HG03342 (cell line): ENCODE measurements around the gene AKAP6.

Experiments used
- ATAC-seq: cut with Tn5 transposase; IDR thresholded peaks from one replicate; pipeline ENCODE4 v1.9.1; 2021; ENCODE audit warnings: mild to moderate bottlenecking, moderate library complexity; ENCODE audit not compliant: unreplicated experiment

The AKAP6 gene

GRCh38 chr14:32802295-32802694 lies 473.2 kb downstream of the AKAP6 start:
- no peak for ATAC-seq

GRCh38 chr14:32805979-32806378 lies 476.9 kb downstream of the AKAP6 start:
- ATAC-seq = no peak

- ATAC-seq = no peak
Observed at GRCh38 chr14:32808644-32809043, 479.5 kb downstream of the AKAP6 start.

DNA sequence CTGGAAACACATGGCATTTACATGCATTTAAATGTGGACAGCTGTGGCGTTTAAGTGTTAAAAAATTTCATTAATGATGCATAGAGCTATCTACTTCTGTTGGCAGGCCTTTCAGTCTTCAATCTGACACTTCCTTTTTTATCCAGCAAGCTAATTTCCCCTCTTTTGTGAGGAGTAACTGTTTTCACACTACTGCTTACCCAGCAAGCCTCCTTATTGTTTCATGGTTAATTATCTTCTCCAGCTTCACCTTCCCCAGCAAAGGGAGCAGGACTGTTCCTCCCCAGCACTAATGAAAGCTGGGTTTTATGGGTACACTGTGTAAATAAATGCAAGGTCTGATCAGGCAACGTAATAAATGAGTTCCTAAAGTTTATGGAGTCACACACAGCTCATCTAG lies 480.2 kb downstream of the AKAP6 start:
- ATAC-seq = no peak

DNA sequence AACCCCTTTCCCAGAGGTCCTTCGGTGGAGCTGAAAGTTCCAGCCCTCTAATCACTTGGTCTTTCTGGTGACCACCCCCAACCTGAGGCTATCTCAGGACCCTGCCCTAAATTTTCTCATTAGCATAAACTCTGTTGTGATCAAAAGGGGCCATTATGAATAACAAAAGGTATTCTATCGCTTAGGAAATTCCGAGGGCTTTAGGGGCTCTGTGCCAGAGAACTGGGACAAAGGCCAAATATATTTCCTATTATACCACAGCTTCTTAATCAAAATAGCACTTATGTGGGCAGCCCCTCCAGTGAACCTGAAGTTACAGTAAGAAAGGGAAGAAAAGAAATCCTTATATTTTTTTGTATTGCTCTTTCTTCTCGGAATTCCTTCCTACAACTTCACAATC lies 484.3 kb downstream of the AKAP6 start:
- ATAC-seq = no peak

- ATAC-seq = no peak
Observed at GRCh38 chr14:32814721-32815120, 485.6 kb downstream of the AKAP6 start.

DNA sequence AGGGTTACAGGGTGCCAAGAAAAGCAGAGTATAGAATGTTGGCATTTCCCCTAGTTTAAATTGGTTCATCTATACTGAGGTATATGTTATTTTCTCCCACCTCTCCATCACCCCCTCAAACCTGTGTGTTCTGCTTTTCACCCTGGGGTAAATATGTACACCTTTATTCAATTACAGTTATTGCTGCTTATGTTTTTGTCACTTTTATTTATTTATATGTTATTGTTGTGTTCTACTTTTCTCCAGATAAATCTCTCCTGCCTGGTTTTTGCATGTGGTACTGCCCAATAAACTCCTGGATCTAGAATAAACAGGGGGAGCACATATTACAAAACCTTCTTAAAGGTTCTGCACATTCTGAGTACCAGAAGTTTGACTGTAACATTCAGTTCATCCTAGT lies 487.5 kb downstream of the AKAP6 start:
- ATAC-seq = no peak

- no peak for ATAC-seq
Observed at GRCh38 chr14:32817780-32818179, 488.7 kb downstream of the AKAP6 start.

GRCh38 chr14:32818581-32818980 lies 489.5 kb downstream of the AKAP6 start:
- ATAC-seq = no peak

GRCh38 chr14:32820181-32820580 lies 491.1 kb downstream of the AKAP6 start:
- ATAC-seq = no peak

- no peak for ATAC-seq
Observed at GRCh38 chr14:32820682-32821081, 491.6 kb downstream of the AKAP6 start.

GRCh38 chr14:32821964-32822653 lies 493.0 kb downstream of the AKAP6 start:
- no peak for ATAC-seq

DNA sequence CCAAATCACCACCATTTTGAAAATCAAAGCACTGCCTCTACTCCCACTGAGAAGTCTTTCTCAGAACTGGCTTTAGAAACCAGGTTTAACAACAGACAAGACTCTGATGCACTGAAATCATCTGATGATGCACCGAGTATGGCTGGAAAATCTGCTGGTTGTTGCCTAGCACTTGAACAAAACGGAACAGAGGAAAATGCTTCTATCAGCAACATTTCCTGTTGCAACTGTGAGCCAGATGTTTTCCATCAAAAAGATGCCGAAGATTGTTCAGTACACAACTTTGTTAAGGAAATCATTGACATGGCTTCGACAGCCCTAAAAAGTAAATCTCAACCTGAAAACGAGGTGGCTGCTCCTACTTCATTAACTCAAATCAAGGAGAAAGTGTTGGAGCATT lies 494.6 kb downstream of the AKAP6 start:
- no peak for ATAC-seq

- no peak for ATAC-seq
Observed at GRCh38 chr14:32824195-32824594, 495.1 kb downstream of the AKAP6 start.

GRCh38 chr14:32825058-32825457 lies 496.0 kb downstream of the AKAP6 start:
- ATAC-seq = no peak

GRCh38 chr14:32826404-32827082 lies 497.4 kb downstream of the AKAP6 start:
- no peak for ATAC-seq

- ATAC-seq = no peak
Observed at GRCh38 chr14:32827514-32827913, 498.4 kb downstream of the AKAP6 start.

GRCh38 chr14:32835924-32836323 lies 506.8 kb downstream of the AKAP6 start:
- no peak for ATAC-seq

DNA sequence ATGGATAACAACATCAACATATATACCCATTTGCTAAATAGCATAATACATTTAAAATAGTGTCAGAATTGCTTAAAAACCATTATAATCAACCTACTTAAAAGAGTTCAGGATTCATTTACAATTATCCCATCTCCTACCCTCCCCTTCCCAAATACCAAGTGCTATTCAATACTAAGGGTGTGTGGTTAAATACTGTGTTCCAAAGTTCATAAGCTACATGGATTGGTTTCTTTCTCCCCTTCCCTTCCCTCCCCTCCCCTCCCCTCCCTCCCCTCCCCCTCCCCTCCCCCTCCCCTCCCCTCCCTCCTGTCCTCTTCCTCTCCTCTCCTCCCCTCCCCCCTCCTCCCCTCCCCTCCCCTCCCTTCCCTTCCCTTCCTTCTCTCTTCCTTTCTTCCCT lies 512.6 kb downstream of the AKAP6 start:
- ATAC-seq = no peak

DNA sequence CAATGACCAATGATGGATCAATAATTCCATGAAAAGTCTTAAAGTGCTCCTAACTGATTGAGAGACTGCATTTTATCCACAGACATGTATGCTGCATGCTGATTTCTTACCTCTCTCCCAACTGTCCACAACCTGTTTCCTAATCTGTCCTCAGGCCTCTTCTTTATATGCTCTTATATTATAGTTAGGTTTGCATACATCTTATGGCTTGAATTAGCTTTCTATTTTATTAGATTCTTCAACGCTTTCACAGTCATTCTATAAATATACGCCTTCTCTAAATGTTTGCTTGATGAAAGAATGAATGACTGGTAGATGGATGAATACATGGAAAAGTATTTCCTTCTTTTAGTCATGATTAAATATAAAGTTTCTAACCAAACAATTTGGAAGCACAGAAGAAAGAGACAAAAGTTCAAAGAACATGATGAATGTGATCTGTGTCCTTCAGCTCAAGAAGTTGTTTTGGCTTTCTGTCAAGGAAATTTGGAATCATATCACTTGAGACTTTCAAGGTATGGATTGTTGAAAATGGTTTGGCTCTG lies 517.8 kb downstream of the AKAP6 start:
- ATAC-seq = no peak

DNA sequence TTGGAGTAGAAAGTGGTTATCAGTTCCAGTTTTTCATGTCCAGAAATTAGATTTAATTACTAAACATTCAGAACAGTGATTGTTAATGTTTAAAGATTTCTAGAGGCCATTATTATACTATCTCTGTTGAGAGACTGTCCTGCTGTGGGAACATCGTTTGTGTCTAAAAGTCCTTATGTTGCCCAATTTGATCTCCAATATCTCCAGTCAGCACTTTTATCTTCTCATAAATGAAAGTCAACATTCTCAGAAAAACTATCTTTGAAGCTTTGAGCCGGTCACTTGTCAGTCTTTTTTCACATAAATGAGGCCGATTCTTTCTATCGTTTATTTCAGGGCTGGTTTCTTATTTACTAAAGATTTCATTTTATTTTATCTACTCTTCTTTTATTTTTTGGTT lies 518.8 kb downstream of the AKAP6 start:
- no peak for ATAC-seq

- ATAC-seq = no peak
Observed at GRCh38 chr14:32865827-32866376, 536.8 kb downstream of the AKAP6 start.
